H1 (cell line): Measurements from ENCODE around the gene CYB561D2. TPM values are rescaled to one million over a fixed set of nuclear protein-coding genes. Genes with fewer than 3 reads are reported as not detected.

Experiments used
- CTCF ChIA-PET: fragments of 300-600 bp; sonication (Branson Sonifier 250); formaldehyde crosslinking; loops from one replicate; lab custom pipeline; 2021; ENCODE audit not compliant: partially characterized antibody; lab: Charles Lee
- POLR2A ChIA-PET: fragments of 300-600 bp; sonication (Branson Sonifier 250); formaldehyde crosslinking; loops from one replicate; lab custom pipeline; 2021; ENCODE audit warnings: inconsistent platforms; ENCODE audit not compliant: partially characterized antibody; lab: Charles Lee
- DNase-seq, 2 experiments: peaks; one replicate each; pipeline versions ENCODE4 v3.0.0 to v3.0.0-alpha.2; 2010 to 2022; ENCODE audit warnings: low spot score in 2 of 2, low read depth in 1 of 2, mixed read lengths in 1 of 2
- FAIRE-seq: peaks from 2 replicates; lab custom pipeline; 2011; peaks lifted over from hg19 to GRCh38; lab: Jason Lieb, UNC
- H2AFZ ChIP-seq: 2 replicates; pipeline ENCODE4 v1.8.1; 2012; ENCODE audit warnings: low read length, inconsistent platforms
- H2AK5ac ChIP-seq: 2 replicates; pipeline ENCODE4 v1.6.1; 2013; ENCODE audit warnings: low read depth, low read length
- H2BK120ac ChIP-seq: replicated peaks from 2 replicates; pipeline ENCODE3; 2013; ENCODE audit warnings: low read depth, low read length, inconsistent platforms
- H2BK12ac ChIP-seq: 2 replicates; pipeline ENCODE4 v1.6.1; 2013; ENCODE audit warnings: low read depth, low read length
- H2BK15ac ChIP-seq: 2 replicates; pipeline ENCODE4 v1.6.1; 2013; ENCODE audit warnings: low read length
- H2BK20ac ChIP-seq: 2 replicates; pipeline ENCODE4 v1.6.1; 2013; ENCODE audit warnings: low read length
- H2BK5ac ChIP-seq: 2 replicates; pipeline ENCODE4 v1.6.1; 2013; ENCODE audit warnings: low read depth, low read length
- H3K14ac ChIP-seq: 2 replicates; pipeline ENCODE4 v1.6.1; 2013; ENCODE audit warnings: inconsistent platforms; ENCODE audit not compliant: insufficient read length
- H3K18ac ChIP-seq: 2 replicates; pipeline ENCODE4 v1.6.1; 2013; ENCODE audit warnings: low read length; ENCODE audit errors: extremely low read depth
- H3K23ac ChIP-seq: 2 replicates; pipeline ENCODE4 v1.6.1; 2013; ENCODE audit warnings: inconsistent platforms; ENCODE audit not compliant: insufficient read length
- H3K23me2 ChIP-seq: 2 replicates; pipeline ENCODE4 v1.6.1; 2013; ENCODE audit warnings: low read depth, low read length
- H3K27ac ChIP-seq: 2 replicates; pipeline ENCODE4 v1.6.1; 2011; ENCODE audit warnings: low read depth, low read length, inconsistent platforms
- H3K27me3 ChIP-seq, 4 experiments: replicated peaks in 1 of 4; 1 replicate in 1 of 4; 2 replicates in 3 of 4; pipeline versions ENCODE4 v1.6.1 to v1.8.1; 2011 to 2013; ENCODE audit warnings: low read length in 3 of 4, mild to moderate bottlenecking in 3 of 4, inconsistent platforms in 2 of 4, mixed read lengths in 2 of 4, moderate library complexity in 1 of 4; ENCODE audit not compliant: control insufficient read depth in 3 of 4, insufficient read depth in 3 of 4; ENCODE audit errors: extremely low read depth in 1 of 4
- H3K36me3 ChIP-seq, 4 experiments: 2 replicates each; pipeline versions ENCODE4 v1.6.1 to v1.8.1; 2011 to 2013; ENCODE audit warnings: mild to moderate bottlenecking in 4 of 4, low read length in 3 of 4, moderate library complexity in 2 of 4, control low read depth in 1 of 4, inconsistent platforms in 1 of 4; ENCODE audit not compliant: insufficient read depth in 4 of 4, control insufficient read depth in 2 of 4
- H3K4ac ChIP-seq: replicated peaks from 2 replicates; pipeline ENCODE3; 2013; ENCODE audit warnings: low read length, low read depth, mixed read lengths, inconsistent platforms; ENCODE audit not compliant: insufficient read length
- H3K4me1 ChIP-seq, 4 experiments: replicated peaks in 1 of 4; 1 replicate in 1 of 4; 2 replicates in 3 of 4; pipeline versions ENCODE4 v1.6.1 to v1.8.1; 2011 to 2013; ENCODE audit warnings: low read length in 3 of 4, inconsistent platforms in 2 of 4, mixed read lengths in 1 of 4; ENCODE audit not compliant: insufficient read depth in 4 of 4, control insufficient read depth in 3 of 4
- H3K4me2 ChIP-seq, 2 experiments: 2 replicates each; pipeline versions ENCODE4 v1.6.1 to v1.8.1; 2011 to 2013; ENCODE audit warnings: low read depth in 2 of 2, low read length in 2 of 2, control low read depth in 1 of 2, inconsistent platforms in 1 of 2, mild to moderate bottlenecking in 1 of 2; ENCODE audit not compliant: insufficient read depth in 1 of 2
- H3K4me3 ChIP-seq, 4 experiments: fragments of 200-600, 300-600 bp in 1 of 4; sonication (generic), shearing (Covaris generic), sonication (Bioruptor Twin) in 1 of 4; 2 replicates each; pipeline versions ENCODE4 v1.5.1 to v1.8.1; 2011 to 2016; ENCODE audit warnings: low read length in 4 of 4, low read depth in 3 of 4, control low read depth in 2 of 4, inconsistent platforms in 2 of 4, mild to moderate bottlenecking in 2 of 4, mixed read lengths in 1 of 4, moderate library complexity in 1 of 4; ENCODE audit not compliant: insufficient read depth in 2 of 4; ENCODE audit errors: extremely low read depth in 1 of 4
- H3K56ac ChIP-seq: replicated peaks from 2 replicates; pipeline ENCODE3; 2013; ENCODE audit warnings: low read depth, mild to moderate bottlenecking, mixed read lengths, low read length, inconsistent platforms; ENCODE audit not compliant: insufficient read length
- H3K79me1 ChIP-seq: 2 replicates; pipeline ENCODE4 v1.6.1; 2013; ENCODE audit warnings: low read depth, low read length, control low read depth
- H3K79me2 ChIP-seq, 2 experiments: 2 replicates each; pipeline versions ENCODE4 v1.6.1 to v1.8.1; 2012 to 2013; ENCODE audit warnings: low read length in 2 of 2, mild to moderate bottlenecking in 2 of 2, inconsistent platforms in 1 of 2; ENCODE audit not compliant: insufficient read depth in 2 of 2, control insufficient read depth in 1 of 2
- H3K9ac ChIP-seq, 4 experiments: replicated peaks in 1 of 4; 1 replicate in 1 of 4; 2 replicates in 3 of 4; pipeline versions ENCODE4 v1.6.1 to v1.8.1; 2011 to 2013; ENCODE audit warnings: low read depth in 3 of 4, low read length in 3 of 4, control low read depth in 2 of 4, mild to moderate bottlenecking in 2 of 4, moderate library complexity in 2 of 4, inconsistent platforms in 1 of 4; ENCODE audit errors: extremely low read depth in 1 of 4
- H3K9me3 ChIP-seq, 2 experiments: 2 replicates each; pipeline versions ENCODE4 v1.6.1 to v1.8.1; 2012 to 2013; ENCODE audit warnings: mild to moderate bottlenecking in 2 of 2, moderate library complexity in 2 of 2, control low read depth in 1 of 2, inconsistent platforms in 1 of 2, low read depth in 1 of 2, low read length in 1 of 2, mixed read lengths in 1 of 2; ENCODE audit not compliant: insufficient read depth in 2 of 2
- H4K20me1 ChIP-seq, 2 experiments: replicated peaks in 1 of 2; 2 replicates each; pipeline versions ENCODE3 to v1.8.1; 2011 to 2013; ENCODE audit warnings: inconsistent platforms in 2 of 2, low read length in 2 of 2, mild to moderate bottlenecking in 1 of 2; ENCODE audit not compliant: insufficient read depth in 2 of 2, control insufficient read depth in 1 of 2
- H4K5ac ChIP-seq: 2 replicates; pipeline ENCODE4 v1.6.1; 2013; ENCODE audit warnings: low read length, low read depth, mixed read lengths, inconsistent platforms; ENCODE audit not compliant: insufficient read length
- H4K8ac ChIP-seq: 2 replicates; pipeline ENCODE4 v1.8.0; 2013; ENCODE audit warnings: mild to moderate bottlenecking, moderate library complexity, low read length, inconsistent platforms; ENCODE audit not compliant: insufficient read depth; ENCODE audit errors: extremely low read depth
- H4K91ac ChIP-seq: replicated peaks from 2 replicates; pipeline ENCODE3; 2013; ENCODE audit warnings: low read length, mixed read lengths, inconsistent platforms; ENCODE audit not compliant: insufficient read length
- CREB1 ChIP-seq: IDR thresholded peaks from 2 replicates; pipeline ENCODE4 v1.6.1; 2012; ENCODE audit warnings: inconsistent platforms
- CTBP2 ChIP-seq: IDR thresholded peaks from 2 replicates; pipeline ENCODE4 v1.7.0; 2011; ENCODE audit warnings: borderline replicate concordance, mild to moderate bottlenecking, moderate library complexity, mixed read lengths, low read length; ENCODE audit not compliant: insufficient read depth, insufficient read length
- HDAC2 ChIP-seq, 2 experiments: fragments of 300-600 bp in 1 of 2; sonication (generic) in 1 of 2; IDR thresholded peaks; 2 replicates each; pipeline ENCODE4 v1.6.1; 2011 to 2012; ENCODE audit warnings: low read depth in 2 of 2, low read length in 2 of 2, mild to moderate bottlenecking in 2 of 2, moderate library complexity in 2 of 2, borderline replicate concordance in 1 of 2, inconsistent platforms in 1 of 2
- RAD21 ChIP-seq, 2 experiments: IDR thresholded peaks in 1 of 2; conservative IDR thresholded peaks in 1 of 2; 2 replicates each; pipeline ENCODE4 v1.6.1; 2011; ENCODE audit warnings: low read depth in 2 of 2, low read length in 2 of 2, improper control_type of control experiment in 1 of 2, inconsistent platforms in 1 of 2, mild to moderate bottlenecking in 1 of 2, moderate library complexity in 1 of 2
- SIRT6 ChIP-seq: IDR thresholded peaks from one replicate; pipeline ENCODE4 v1.7.1; 2012; ENCODE audit warnings: low read length, inconsistent platforms
- SP1 ChIP-seq: IDR thresholded peaks from 2 replicates; pipeline ENCODE4 v1.6.1; 2011; ENCODE audit warnings: low read depth, low read length
- WGBS, 2 experiments: shearing (Covaris generic) in 1 of 2; methylation state at CpG; one replicate each; pipeline versions ENCODE4 v1.1.6 to v1.1.7; 2013 to 2015; ENCODE audit warnings: low lambda C conversion rate in 2 of 2, mixed read lengths in 2 of 2, inconsistent platforms in 1 of 2, low coverage in 1 of 2, missing lambda C conversion rate in 1 of 2; ENCODE audit not compliant: insufficient replicate concordance in 2 of 2, insufficient coverage in 1 of 2, insufficient read length in 1 of 2; ENCODE audit errors: extremely low coverage in 1 of 2, missing lambda C conversion rate in 1 of 2; 5-methylcytosine and 5-hydroxymethylcytosine counted together
- polyA plus RNA-seq, 7 experiments: library from polyadenylated mRNA; depleted of rRNA in 3 of 7; stranded (reverse) in 5 of 7; unstranded in 2 of 7; fragments of >200 nt in 5 of 7; fragments of 200-250 nt in 2 of 7; gene quantifications; 1 replicate in 5 of 7; 2 replicates in 1 of 7; 4 replicates in 1 of 7; pipeline versions ENCODE4 v1.2.1 to v1.2.3, GENCODE V29; 2011 to 2013; ENCODE audit warnings: missing spikeins in 2 of 7, mixed read lengths in 2 of 7
- total RNA-seq: library from RNA; stranded (reverse); fragmentation: NEBNext Ultra II Directional; extraction: Animal tissue kit (Norgen Biotek cat#: 25700); gene quantifications from 2 replicates; pipeline ENCODE4 v1.2.1, GENCODE V29; 2021

CYB561D2 gene
- total and polyA plus RNA-seq, 2 of the 8 experiments (the other 6 are each of a cell fraction or from before 2014, with no cell fraction given), result 9.8 to 34.0 TPM

DNA sequence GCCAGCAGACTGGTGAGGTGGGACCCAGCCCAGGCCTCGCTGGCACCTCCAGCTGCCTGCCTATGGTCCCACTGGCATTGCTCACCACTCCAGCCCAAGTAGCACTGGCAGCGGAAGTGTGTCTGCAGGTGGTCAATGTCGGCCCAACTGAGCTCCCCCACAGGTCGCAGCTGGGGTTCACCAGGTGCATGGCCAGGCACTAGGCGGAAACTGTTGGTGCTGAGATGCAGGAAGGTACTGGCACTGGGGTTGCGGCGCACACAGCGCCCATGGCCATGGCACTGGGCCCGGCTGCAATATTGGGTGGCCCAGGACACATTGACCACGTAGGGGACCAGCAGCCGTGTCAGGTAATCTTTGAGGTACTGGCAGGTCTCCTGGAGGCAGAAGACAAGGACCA lies 32.5 kb upstream of the CYB561D2 start:
- Histone ChIP-seq H3K18ac (no peak overlapping the region), H4K5ac (no peak overlapping the region), H4K91ac (no peak overlapping the region), H3K4me1 (peaks cover 0 to 22% (median 16%) of the 10 kb centered on the region in 4 experiments; a peak in 6 of 7 replicates), H3K4me2 (no peak overlapping the region), H3K23me2 (peaks cover 17% of the 10 kb centered on the region), H3K4me3 (no peak overlapping the region), H2BK20ac (no peak overlapping the region), H4K8ac (0 out of 2 replicates have a peak overlapping the region, but pooled peaks have one; percentile 7), H2BK15ac (0 out of 2 replicates have a peak overlapping the region, but pooled peaks have one; percentile 10), H2AFZ (no peak overlapping the region), H3K79me1 (peaks cover 20% of the 10 kb centered on the region), H3K27ac (no peak overlapping the region), H2AK5ac (no peak overlapping the region), H3K23ac (no peak overlapping the region), H3K4ac (no peak overlapping the region), H4K20me1 (peaks cover 19 to 35% of the 10 kb centered on the region in 2 experiments), H3K9me3 (no peaks in the 10 kb centered on the region; a peak in 1 of 4 replicates), H3K36me3 (peaks cover 16 to 34% (median 28%) of the 10 kb centered on the region in 4 experiments), H3K79me2 (peaks cover 0 to 25% of the 10 kb centered on the region in 2 experiments; a peak in 3 of 4 replicates), H2BK5ac (no peak overlapping the region), H2BK120ac (no peak overlapping the region), H3K9ac (no peak overlapping the region), H3K56ac (no peak overlapping the region), H3K14ac (no peak overlapping the region), H2BK12ac (no peak overlapping the region), H3K27me3 (no peaks in the 10 kb centered on the region)
- DNase-seq (no peak), FAIRE-seq (no peak)
- 95% methylated on average over 11 of the region's 11 CpGs; no CpG with 5 or more reads in 1 of the 2 experiments for WGBS, 2 experiments
- POLR2A ChIA-PET, result interaction anchor here (0.7 to 12.6 kb wide), 6 partner anchors 12 to 34 kb away, joined by 3 to 149 read pairs (median 6); partner anchors contain the start of genes HYAL1, HYAL3, IFRD2 and NAA80
- CTCF ChIA-PET, result interaction anchor here (0.6 to 3.9 kb wide), 8 partner anchors 10 to 139 kb away, joined by 3 to 17 read pairs (median 4); partner anchors contain the start of genes HYAL1 and TUSC2
- TF ChIP-seq RAD21 (IDR thresholded peaks at IDR 0.05 in 1 of 2, conservative IDR thresholded peaks at IDR 0.05 in 1 of 2; ENCODE audit: low read depth in 2 of 2, low read length in 2 of 2), result no peak
- no peak for TF ChIP-seq SP1
- no peak for TF ChIP-seq CTBP2
- no peak for TF ChIP-seq SIRT6
- no peak for TF ChIP-seq HDAC2 (IDR thresholded peaks at IDR 0.05; ENCODE audit: borderline replicate concordance in 1 of 2, low read depth in 2 of 2, low read length in 2 of 2)
- no peak for TF ChIP-seq CREB1
